SKM-1 treated with dmso at 0.1 percent for 144 hours (cell line): Measurements from ENCODE around the gene NBEAL1.
"Not testable (repeated sequence)": the region's sequence is repeated elsewhere in the genome, so short reads cannot be mapped to it uniquely, and the experiment has no call there.

Source experiments
- DNase-seq: peaks from one replicate; lab custom pipeline; 2025; ENCODE audit not compliant: unreplicated experiment; lab: John Stamatoyannopoulos, UW

NBEAL1 gene

DNA sequence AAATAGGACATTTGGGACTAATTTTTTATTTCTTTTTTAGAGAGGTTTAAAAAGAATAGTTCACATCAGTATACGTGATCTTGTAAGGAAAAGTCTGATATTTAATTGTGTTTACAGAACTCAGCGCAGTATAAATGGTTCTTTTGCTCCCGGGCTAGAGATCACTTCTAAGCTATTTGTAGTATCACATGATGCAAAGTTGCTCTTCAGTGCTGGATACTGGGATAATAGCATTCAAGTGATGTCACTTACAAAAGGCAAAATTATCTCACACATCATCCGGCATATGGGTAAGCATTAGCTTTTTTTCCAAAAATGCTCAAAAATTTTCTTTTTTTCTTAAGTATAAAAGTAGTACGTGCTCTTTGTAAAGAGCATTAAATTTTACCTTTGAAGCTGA is 186.8 kb downstream of the NBEAL1 start:
- DNase-seq = no peak

- no peak for DNase-seq
Measured at GRCh38 chr2:203209538-203209937, 194.9 kb downstream of the NBEAL1 start.

- peak; percentile 5 for DNase-seq
Measured at GRCh38 chr2:203225423-203226039, 210.9 kb downstream of the NBEAL1 start.

- not testable (repeated sequence) for DNase-seq
Measured at GRCh38 chr2:203229674-203230073, 215.0 kb downstream of the NBEAL1 start.

- DNase-seq = no peak
Measured at GRCh38 chr2:203237346-203238238, 222.9 kb downstream of the NBEAL1 start.

DNA sequence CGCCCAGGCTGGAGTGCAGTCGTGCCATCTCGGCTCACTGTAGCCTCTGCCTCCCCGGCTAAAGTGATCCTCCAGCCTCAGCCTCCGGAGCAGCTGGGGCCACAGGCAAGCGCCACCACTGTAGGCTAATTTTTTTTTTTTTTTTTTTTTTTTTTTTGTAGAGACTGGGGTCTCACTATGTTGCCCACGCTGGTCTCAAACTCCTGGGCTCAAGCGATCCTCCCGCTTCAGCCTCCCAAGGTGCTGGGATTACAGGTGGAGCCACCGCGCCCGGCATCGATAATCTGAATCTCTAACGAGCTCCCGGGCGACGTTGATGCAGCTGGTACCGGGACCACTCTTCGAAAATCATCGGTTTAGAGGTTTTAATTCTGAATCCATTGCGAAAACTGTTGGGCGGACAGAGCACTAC is 223.6 kb downstream of the NBEAL1 start:
- no peak for DNase-seq

DNA sequence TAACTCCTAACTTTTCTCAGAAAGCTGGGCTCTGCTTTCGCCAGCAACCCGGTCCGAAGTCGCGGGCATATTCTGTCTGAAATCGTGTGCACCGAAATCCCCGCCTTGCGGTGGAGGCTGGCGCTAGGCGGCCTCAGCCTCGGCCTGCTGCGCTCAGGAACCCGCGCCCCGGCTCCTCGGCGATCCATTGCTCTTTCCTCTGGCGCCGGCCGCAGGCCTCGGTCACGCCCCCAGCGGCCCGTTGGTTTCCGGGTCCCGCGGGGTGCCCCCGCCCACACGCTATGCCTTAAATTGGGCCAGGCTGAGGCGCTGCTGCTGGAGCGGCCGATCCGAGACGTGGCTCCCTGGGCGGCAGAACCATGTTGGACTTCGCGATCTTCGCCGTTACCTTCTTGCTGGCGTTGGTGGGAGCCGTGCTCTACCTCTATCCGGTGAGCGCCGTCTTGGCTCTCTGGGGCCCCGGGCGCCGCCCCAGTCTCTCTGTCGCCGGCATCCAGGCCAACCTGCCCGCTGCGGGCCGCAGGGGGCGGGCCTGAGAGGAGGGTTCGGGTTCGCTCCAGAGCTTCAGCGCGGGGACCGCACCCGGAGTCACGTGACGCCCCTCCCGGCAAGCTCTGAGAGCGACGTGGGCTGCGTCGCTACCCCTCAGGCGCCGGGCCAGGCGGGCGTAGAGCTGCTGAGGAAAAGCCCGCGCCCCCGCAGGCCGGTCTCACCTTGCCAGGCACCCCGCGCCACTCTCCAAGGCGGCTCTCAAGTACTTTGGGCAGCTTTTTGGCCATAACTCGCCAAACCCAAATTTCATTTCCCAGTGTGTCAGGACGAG is 224.2 kb downstream of the NBEAL1 start, which contains the start of gene CYP20A1:
CYP20A1 (plus strand) TSS at position 315 of the 823 bp plus-strand sequence; CDS start at position 360, 45 bp downstream.
- peak; percentile 93 for DNase-seq

DNA sequence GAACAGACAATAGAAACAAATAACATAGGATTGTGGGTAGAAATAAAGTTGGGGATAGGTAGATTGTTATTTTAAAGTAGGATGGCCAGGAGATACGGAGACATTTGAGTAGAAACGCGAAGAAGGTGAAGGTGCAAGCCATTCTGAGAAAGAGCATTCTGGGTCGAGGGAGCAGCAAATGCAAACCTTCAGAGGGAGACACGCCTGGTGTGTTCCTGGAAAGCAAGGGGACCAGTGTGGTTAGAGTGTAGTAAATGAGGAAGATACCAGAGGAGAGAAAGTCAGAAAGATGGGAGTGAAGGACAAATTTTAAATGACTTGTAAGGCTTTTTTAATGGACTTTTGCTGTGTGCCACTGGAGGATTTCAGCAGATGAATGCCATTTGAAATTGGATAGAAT is 225.8 kb downstream of the NBEAL1 start:
- peak; percentile 11 for DNase-seq

DNA sequence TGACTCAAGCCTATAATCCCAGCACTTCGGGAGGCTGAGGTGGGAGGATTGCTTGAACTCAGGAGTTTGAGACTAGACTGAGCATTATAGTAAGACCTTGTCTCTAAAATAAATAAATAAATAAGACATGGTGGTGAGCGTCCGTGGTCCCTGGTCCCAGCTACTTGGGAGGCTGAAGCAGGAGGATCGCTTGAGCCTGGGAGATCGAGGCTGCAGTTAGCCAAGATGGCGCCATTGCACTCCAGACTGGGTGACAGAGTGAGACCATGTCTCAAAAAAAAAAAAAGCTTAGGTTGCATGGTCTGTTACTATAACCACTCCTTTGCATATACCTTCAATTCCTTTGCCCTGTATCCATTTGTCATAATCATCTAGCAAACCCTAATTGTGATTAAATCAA is 227.8 kb downstream of the NBEAL1 start:
- no peak for DNase-seq

- no peak for DNase-seq
Measured at GRCh38 chr2:203246646-203247045, 232.0 kb downstream of the NBEAL1 start.

- no peak for DNase-seq
Measured at GRCh38 chr2:203252818-203253217, 238.1 kb downstream of the NBEAL1 start.

DNA sequence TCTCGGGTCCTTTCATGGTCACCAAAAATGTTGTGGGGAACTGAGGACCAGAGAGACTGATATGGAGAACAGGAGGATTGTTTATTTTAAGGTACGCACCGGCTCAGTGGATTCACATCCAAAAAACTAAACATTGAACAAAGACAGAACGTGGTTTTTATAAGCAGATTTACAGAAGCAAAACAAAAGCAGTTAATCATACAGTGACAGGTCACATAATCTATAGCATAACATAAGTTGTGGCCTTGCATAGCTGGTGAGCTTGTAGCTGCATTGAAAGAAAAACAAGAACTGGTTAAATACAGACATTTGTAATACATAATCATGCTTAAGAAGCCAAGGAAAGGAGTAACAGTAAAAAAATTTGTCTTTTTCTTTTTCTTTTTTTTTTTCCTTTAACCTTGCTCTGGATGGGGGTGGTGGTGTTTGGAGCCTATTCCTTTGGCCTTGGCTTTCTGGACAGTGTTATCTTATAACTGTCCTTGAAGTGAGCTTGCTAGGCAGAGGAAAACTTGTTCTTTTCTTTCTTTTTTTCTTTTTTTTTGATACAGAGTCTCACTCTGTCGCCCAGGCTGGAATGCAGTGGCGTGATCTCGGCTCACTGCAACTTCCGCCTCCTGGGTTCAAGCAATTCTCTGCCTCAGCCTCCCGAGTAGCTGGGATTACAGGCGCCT is 238.9 kb downstream of the NBEAL1 start:
- not testable (repeated sequence) for DNase-seq

DNA sequence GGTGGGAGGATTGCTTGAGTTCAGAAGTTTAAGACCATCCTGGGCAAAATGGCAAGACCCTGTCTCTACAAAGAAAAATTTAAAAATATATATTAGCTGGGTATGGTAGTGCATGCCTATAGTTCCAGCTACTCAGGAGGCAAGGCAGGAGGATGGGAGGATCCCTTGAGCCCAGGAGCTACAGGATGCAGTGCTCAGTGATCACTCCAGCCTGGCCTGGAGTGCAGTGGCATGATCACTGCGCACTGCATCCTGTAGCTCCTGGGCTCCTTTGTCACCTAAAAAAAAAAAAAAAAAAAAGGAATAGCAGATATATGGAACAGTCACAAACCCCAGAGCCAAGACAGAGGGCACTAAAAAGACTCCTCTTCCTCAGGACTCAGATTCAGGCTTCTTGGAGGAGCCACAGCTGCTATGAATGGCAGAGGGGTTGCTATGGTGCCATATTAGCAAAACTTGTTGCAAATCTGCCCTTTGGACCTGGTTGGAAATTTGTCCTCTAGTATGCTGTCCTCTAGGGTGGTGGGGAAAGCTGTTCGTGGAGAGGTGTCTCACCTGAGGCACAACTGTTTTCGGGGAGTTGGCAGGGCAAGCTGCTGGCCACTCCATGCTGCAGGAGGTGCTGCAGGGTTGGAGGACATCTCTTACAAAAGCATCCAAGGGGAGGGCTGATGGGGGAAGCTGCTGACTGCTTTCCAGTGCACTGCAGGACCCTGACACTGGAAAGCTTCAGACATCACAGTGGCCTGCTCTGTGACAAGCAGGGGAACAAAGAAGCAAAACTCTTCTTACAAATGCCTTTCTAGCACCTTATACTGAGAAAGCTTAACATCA is 246.9 kb downstream of the NBEAL1 start:
- no peak for DNase-seq
